Thyroid gland (tissue), 4 donors: ENCODE results near the gene KCNA5. TPM values are rescaled to one million over a fixed set of nuclear protein-coding genes. Genes with fewer than 3 reads are reported as not detected.

Source experiments
- DNase-seq, 2 donors: peaks; one replicate each; pipeline ENCODE4 v3.0.0-alpha.2; 2019
- H3K27ac ChIP-seq, 3 donors: fragments of 200-600 bp; sonication (generic); 1 replicate in 2 of 3; 2 replicates in 1 of 3; pipeline ENCODE4 v1.5.1; 2016 to 2019; ENCODE audit warnings: mild to moderate bottlenecking in 1 of 3, moderate library complexity in 1 of 3
- H3K27me3 ChIP-seq: fragments of 200-600 bp; sonication (generic); one replicate; pipeline ENCODE4 v1.5.1; 2019
- H3K36me3 ChIP-seq, 2 donors: fragments of 200-600 bp; sonication (generic); one replicate each; pipeline ENCODE4 v1.5.1; 2016 to 2019
- H3K4me1 ChIP-seq, 2 donors: fragments of 200-600 bp; sonication (generic); one replicate each; pipeline ENCODE4 v1.5.1; 2017 to 2019
- H3K4me3 ChIP-seq, 3 donors: fragments of 200-600 bp; sonication (generic); replicated peaks in 1 of 3; 1 replicate in 2 of 3; 2 replicates in 1 of 3; pipeline ENCODE4 v1.5.1; 2016; ENCODE audit warnings: mild to moderate bottlenecking in 1 of 3
- H3K9me3 ChIP-seq: fragments of 200-600 bp; sonication (generic); one replicate; pipeline ENCODE4 v1.5.1; 2017
- POLR2A ChIP-seq, 2 donors: fragments of 450-650 bp; IDR thresholded peaks; one replicate each; pipeline ENCODE4 v1.6.1; 2017; ENCODE audit warnings: antibody characterized with exemption in 2 of 2, mild to moderate bottlenecking in 2 of 2, moderate library complexity in 1 of 2
- WGBS, 2 donors: methylation state at CpG; one replicate each; pipeline ENCODE4 v1.1.5; 2017; 5-methylcytosine and 5-hydroxymethylcytosine counted together
- intact Hi-C: fragments of 100-400 bp; cut with DNase I; formaldehyde crosslinking; loops from one replicate; pipeline ENCODE4 v1.15.1; 2023
- total RNA-seq, 4 donors: library from RNA; depleted of rRNA; stranded (reverse); fragments of >200 nt; gene quantifications; one replicate each; pipeline ENCODE4 v1.2.3, GENCODE V29; 2016
- TF ChIP-seq, protein P1 (sequence below), 6 experiments: fragments of 200-600 bp in 3 of 6; fragments of 450-650 bp in 3 of 6; sonication (generic) in 3 of 6; IDR thresholded peaks; one replicate each; pipeline ENCODE4 v1.5.1; 2016 to 2019; ENCODE audit warnings: antibody characterized with exemption in 6 of 6, mild to moderate bottlenecking in 2 of 6, inconsistent platforms in 1 of 6, moderate library complexity in 1 of 6

The KCNA5 gene
- total RNA-seq, 4 donors from 2014 or later: 0.40 to 1.0 (median 0.76) TPM

- H3K4me3 ChIP-seq: no peak overlapping the region
- H3K4me1 ChIP-seq: no peaks in the 10 kb centered on the region
- no peak overlapping the region for H3K27ac ChIP-seq
- H3K36me3 ChIP-seq: no peaks in the 10 kb centered on the region
- intact Hi-C loops: no loop called here
- no peak for TF ChIP-seq POLR2A (IDR thresholded peaks at IDR 0.05)
- TF ChIP-seq, protein P1, sequence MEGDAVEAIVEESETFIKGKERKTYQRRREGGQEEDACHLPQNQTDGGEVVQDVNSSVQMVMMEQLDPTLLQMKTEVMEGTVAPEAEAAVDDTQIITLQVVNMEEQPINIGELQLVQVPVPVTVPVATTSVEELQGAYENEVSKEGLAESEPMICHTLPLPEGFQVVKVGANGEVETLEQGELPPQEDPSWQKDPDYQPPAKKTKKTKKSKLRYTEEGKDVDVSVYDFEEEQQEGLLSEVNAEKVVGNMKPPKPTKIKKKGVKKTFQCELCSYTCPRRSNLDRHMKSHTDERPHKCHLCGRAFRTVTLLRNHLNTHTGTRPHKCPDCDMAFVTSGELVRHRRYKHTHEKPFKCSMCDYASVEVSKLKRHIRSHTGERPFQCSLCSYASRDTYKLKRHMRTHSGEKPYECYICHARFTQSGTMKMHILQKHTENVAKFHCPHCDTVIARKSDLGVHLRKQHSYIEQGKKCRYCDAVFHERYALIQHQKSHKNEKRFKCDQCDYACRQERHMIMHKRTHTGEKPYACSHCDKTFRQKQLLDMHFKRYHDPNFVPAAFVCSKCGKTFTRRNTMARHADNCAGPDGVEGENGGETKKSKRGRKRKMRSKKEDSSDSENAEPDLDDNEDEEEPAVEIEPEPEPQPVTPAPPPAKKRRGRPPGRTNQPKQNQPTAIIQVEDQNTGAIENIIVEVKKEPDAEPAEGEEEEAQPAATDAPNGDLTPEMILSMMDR (IDR thresholded peaks at IDR 0.05): no peak
- H3K9me3 ChIP-seq: no peaks in the 10 kb centered on the region
- 59 to 73% methylated on average over 5 of the region's 5 CpGs for WGBS, 2 donors
- no peaks in the 10 kb centered on the region for H3K27me3 ChIP-seq
- no peak for DNase-seq
Measured at GRCh38 chr12:5013266-5013730, 30.4 kb upstream of the KCNA5 start.

DNA sequence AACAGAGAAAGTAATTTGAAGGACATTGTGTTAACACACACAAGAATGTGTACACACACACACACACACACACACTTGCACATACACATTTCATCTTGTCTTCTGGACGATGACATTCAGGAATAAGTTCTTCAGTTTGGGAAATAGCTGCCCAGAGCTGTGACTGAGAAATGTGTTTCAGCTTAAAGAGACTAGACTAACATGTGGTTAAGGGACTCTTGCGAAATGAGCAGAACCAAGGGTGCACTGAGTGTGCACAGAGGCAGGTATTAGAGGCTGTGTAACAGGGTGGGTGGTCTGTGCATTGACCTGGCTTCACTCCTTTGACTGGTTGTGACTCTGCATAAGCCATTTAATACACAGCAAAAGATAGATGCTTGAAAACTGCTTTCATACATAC, 29.4 kb upstream of the KCNA5 start:
- TF ChIP-seq POLR2A (IDR thresholded peaks at IDR 0.05): no peak
- TF ChIP-seq, protein P1 (IDR thresholded peaks at IDR 0.05): no peak
- intact Hi-C loops: no loop called here
- H3K27ac ChIP-seq: no peak overlapping the region
- H3K27me3 ChIP-seq: no peaks in the 10 kb centered on the region
- no peak overlapping the region for H3K4me3 ChIP-seq
- WGBS, 2 donors: 85 to 91% methylated on average over 2 of the region's 2 CpGs
- no peaks in the 10 kb centered on the region for H3K4me1 ChIP-seq
- H3K9me3 ChIP-seq: no peaks in the 10 kb centered on the region
- no peak for DNase-seq
- H3K36me3 ChIP-seq: no peaks in the 10 kb centered on the region

GRCh38 chr12:5015711-5016492, 27.8 kb upstream of the KCNA5 start:
- DNase-seq: no peak
- Histone ChIP-seq H3K27me3 (no peaks in the 10 kb centered on the region), H3K9me3 (no peaks in the 10 kb centered on the region), H3K27ac (no peak overlapping the region), H3K4me1 (no peaks in the 10 kb centered on the region), H3K36me3 (no peaks in the 10 kb centered on the region), H3K4me3 (no peak overlapping the region)
- WGBS, 2 donors: 86 to 90% methylated on average over 11 to 12 of the region's 12 CpGs
- intact Hi-C loops: no loop called here
- TF ChIP-seq, protein P1 (IDR thresholded peaks at IDR 0.05): no peak

DNA sequence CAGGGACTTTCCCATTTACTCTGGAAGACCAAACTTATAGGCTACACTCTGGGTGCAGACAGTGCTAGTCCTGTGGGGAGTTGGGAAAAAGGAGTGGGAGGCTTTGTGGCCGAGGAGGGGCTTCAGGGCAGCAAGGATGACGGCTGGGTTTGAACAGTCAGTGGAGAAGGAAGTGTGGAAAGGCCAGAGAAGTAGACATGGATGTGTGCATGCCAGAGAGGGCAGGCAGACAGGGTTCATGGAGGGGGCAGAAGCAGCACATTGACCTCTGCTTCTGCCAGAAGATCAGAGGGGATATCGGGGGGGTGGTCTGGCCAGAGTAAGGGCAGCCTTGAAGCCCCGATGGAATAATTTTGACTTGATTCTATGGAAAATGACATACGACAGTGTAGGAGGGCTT, 27.2 kb upstream of the KCNA5 start:
- Histone ChIP-seq H3K36me3 (no peaks in the 10 kb centered on the region), H3K27me3 (no peaks in the 10 kb centered on the region), H3K4me1 (no peaks in the 10 kb centered on the region), H3K9me3 (no peaks in the 10 kb centered on the region), H3K27ac (no peak overlapping the region), H3K4me3 (no peak overlapping the region)
- intact Hi-C loops: no loop called here
- no peak for TF ChIP-seq POLR2A (IDR thresholded peaks at IDR 0.05)
- TF ChIP-seq, protein P1 (IDR thresholded peaks at IDR 0.05): no peak
- 75 to 78% methylated on average over 5 of the region's 5 CpGs for WGBS, 2 donors
- DNase-seq: no peak

DNA sequence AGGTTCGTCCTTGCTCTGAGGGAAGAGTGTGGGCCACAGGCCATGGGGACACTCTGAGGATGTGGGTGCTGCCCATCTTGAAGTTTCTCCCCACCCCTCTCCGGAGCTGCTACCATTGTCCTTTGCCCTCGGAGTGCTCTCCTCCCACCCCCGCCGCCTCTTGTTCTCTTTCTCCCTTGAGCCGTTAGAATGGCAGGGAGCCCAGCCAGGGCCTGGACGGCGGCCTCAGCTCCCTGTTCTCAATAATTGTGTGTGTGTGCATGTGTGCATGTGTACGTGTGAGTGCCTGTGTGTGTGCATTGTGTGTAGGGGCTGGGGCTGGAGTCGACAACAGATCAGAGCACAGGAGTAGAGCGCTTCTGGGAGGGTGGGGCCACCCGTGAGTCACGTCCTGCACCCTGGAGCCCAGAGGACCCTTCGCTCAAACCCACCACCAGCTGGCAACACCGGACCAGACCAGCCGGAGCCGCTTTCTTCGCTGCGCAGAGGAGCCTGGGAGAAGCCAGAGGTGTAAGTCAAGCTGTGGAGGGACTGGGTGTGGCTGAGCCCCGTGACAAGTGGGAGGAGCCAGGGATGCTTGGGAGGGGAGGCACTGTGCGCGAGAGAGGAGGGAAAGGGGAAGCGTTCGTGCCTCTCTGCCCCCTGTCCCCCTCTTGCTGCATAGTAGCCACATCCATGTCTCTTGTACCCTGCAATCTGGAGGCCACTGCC, 25.9 kb upstream of the KCNA5 start:
- H3K4me3 ChIP-seq: no peak overlapping the region
- 72 to 81% methylated on average over 23 to 24 of the region's 24 CpGs for WGBS, 2 donors
- no peak for TF ChIP-seq POLR2A (IDR thresholded peaks at IDR 0.05)
- TF ChIP-seq, protein P1 (IDR thresholded peaks at IDR 0.05): no peak
- H3K4me1 ChIP-seq: no peaks in the 10 kb centered on the region
- no peaks in the 10 kb centered on the region for H3K27me3 ChIP-seq
- no peaks in the 10 kb centered on the region for H3K9me3 ChIP-seq
- H3K36me3 ChIP-seq: no peaks in the 10 kb centered on the region
- no peak for DNase-seq
- intact Hi-C loops: no loop called here
- no peak overlapping the region for H3K27ac ChIP-seq
